K562 (cell line): ENCODE data around the gene GEMIN4. TPM values are rescaled to one million over a fixed set of nuclear protein-coding genes. Genes with fewer than 3 reads are reported as not detected.

Experiments used
- ATAC-seq: fragments of 200-7000 bp; cut with Tn5 transposase; 3 replicates; pipeline ENCODE4 v1.9.1; 2020; ENCODE audit warnings: moderate library complexity
- BruUV-seq: library from RNA; stranded (reverse); fragments of 400-500 nt; replicated peaks from 2 replicates; lab custom pipeline; 2021; lab: Mats Ljungman, UMichigan
- CTCF ChIA-PET: fragments of 300-600 bp; formaldehyde crosslinking; extraction: SDS; loops from one replicate; lab custom pipeline; 2021; ENCODE audit warnings: low intra/inter-chr PET ratio; lab: Yijun Ruan, JAX
- POLR2A ChIA-PET: fragments of 300-600, 350-650 bp; sonication (Branson Sonifier 250); formaldehyde crosslinking; extraction: SDS; loops from one replicate; lab custom pipeline; 2021; ENCODE audit warnings: antibody characterized with exemption, inconsistent platforms; lab: Yijun Ruan, JAX
- DNase-seq, 4 experiments: peaks; one replicate each; pipeline versions ENCODE4 v3.0.0 to v3.0.0-alpha.2; 2011 to 2018; ENCODE audit warnings: low spot score in 3 of 4, mixed read lengths in 3 of 4; ENCODE audit errors: extremely low read depth in 1 of 4
- FAIRE-seq: peaks from 2 replicates; lab custom pipeline; 2011; peaks lifted over from hg19 to GRCh38; lab: Jason Lieb, UNC
- H2AFZ ChIP-seq: 2 replicates; pipeline ENCODE4 v1.6.0; 2011; ENCODE audit warnings: low read depth, low read length, control low read depth, inconsistent platforms
- H3K27ac ChIP-seq: fragments of 200-600 bp; 3 replicates; pipeline ENCODE4 v1.8.0; 2011; ENCODE audit warnings: low read depth, mild to moderate bottlenecking, control low read depth, inconsistent platforms, low read length, moderate library complexity, mixed read lengths; ENCODE audit errors: extremely low read depth
- H3K27me3 ChIP-seq, 2 experiments: fragments of 300-600 bp in 1 of 2; 2 replicates in 1 of 2; 3 replicates in 1 of 2; pipeline versions ENCODE4 v1.6.0 to v1.8.0; 2011; ENCODE audit warnings: inconsistent platforms in 2 of 2, low read length in 2 of 2, mild to moderate bottlenecking in 1 of 2, mixed read lengths in 1 of 2, moderate library complexity in 1 of 2; ENCODE audit not compliant: control insufficient read depth in 2 of 2, insufficient read depth in 2 of 2
- H3K36me3 ChIP-seq: fragments of 300-600 bp; 3 replicates; pipeline ENCODE4 v1.8.0; 2011; ENCODE audit warnings: mild to moderate bottlenecking, low read length, inconsistent platforms; ENCODE audit not compliant: control insufficient read depth, insufficient read depth
- H3K4me1 ChIP-seq, 2 experiments: fragments of 200-600 bp in 1 of 2; replicated peaks in 1 of 2; 2 replicates in 1 of 2; 3 replicates in 1 of 2; pipeline versions ENCODE4 v1.5.1 to v1.8.0; 2011; ENCODE audit warnings: inconsistent platforms in 2 of 2, low read length in 2 of 2, mild to moderate bottlenecking in 1 of 2, mixed read lengths in 1 of 2, moderate library complexity in 1 of 2; ENCODE audit not compliant: control insufficient read depth in 2 of 2, insufficient read depth in 2 of 2
- H3K4me2 ChIP-seq: 2 replicates; pipeline ENCODE4 v1.6.1; 2011; ENCODE audit warnings: low read length, control low read depth, inconsistent platforms, mixed read lengths; ENCODE audit not compliant: insufficient read depth
- H3K4me3 ChIP-seq: fragments of 200-600 bp; sonication (generic), shearing (Covaris generic); 2 replicates; pipeline ENCODE4 v1.5.1; 2016; ENCODE audit warnings: control low read depth, inconsistent platforms
- H3K79me2 ChIP-seq: fragments of 200-600 bp; 3 replicates; pipeline ENCODE4 v1.8.0; 2011; ENCODE audit warnings: low read length, inconsistent platforms; ENCODE audit not compliant: control insufficient read depth, insufficient read depth
- H3K9ac ChIP-seq, 2 experiments: 2 replicates each; pipeline versions ENCODE4 v1.6.0 to v1.6.1; 2011; ENCODE audit warnings: low read depth in 2 of 2, low read length in 2 of 2, control low read depth in 1 of 2, inconsistent platforms in 1 of 2, mild to moderate bottlenecking in 1 of 2, mixed read lengths in 1 of 2; ENCODE audit not compliant: insufficient read depth in 1 of 2
- H3K9me1 ChIP-seq: one replicate; pipeline ENCODE4 v1.6.0; 2011; ENCODE audit warnings: inconsistent platforms, mild to moderate bottlenecking, low read length, moderate library complexity; ENCODE audit not compliant: control insufficient read depth, insufficient read depth
- H3K9me3 ChIP-seq: replicated peaks from 2 replicates; pipeline ENCODE4 v1.5.1; 2011; ENCODE audit warnings: low read depth, low read length, inconsistent platforms; ENCODE audit not compliant: control insufficient read depth, insufficient read depth
- H4K20me1 ChIP-seq: replicated peaks from 2 replicates; pipeline ENCODE4 v1.6.1; 2011; ENCODE audit warnings: low read length, inconsistent platforms, mixed read lengths; ENCODE audit not compliant: control insufficient read depth, insufficient read depth
- ARID3B ChIP-seq: fragments of 250-450 bp; sonication (Bioruptor Pico); IDR thresholded peaks from 2 replicates; pipeline ENCODE4 v1.4.0; 2020; ENCODE audit warnings: borderline replicate concordance
- CUX1 ChIP-seq: fragments of 200-800 bp; sonication (Bioruptor generic); IDR thresholded peaks from 2 replicates; pipeline ENCODE4 v1.6.1; 2016; ENCODE audit warnings: missing genetic modification characterization, missing compliant biosample characterization
- EZH2 ChIP-seq: IDR thresholded peaks from 2 replicates; pipeline ENCODE4 v1.6.1; 2012; ENCODE audit warnings: low read depth, mild to moderate bottlenecking, inconsistent platforms, low read length, borderline replicate concordance
- FOS ChIP-seq: IDR thresholded peaks from 3 replicates; pipeline ENCODE4 v1.6.1; 2011; ENCODE audit not compliant: insufficient read length; ENCODE audit errors: extremely low read depth
- HDAC2 ChIP-seq: fragments of 450-650 bp; IDR thresholded peaks from 2 replicates; pipeline ENCODE4 v1.6.1; 2016; ENCODE audit warnings: mild to moderate bottlenecking
- MTA2 ChIP-seq: fragments of 450-650 bp; IDR thresholded peaks from 2 replicates; pipeline ENCODE4 v1.6.1; 2016; ENCODE audit warnings: low read depth
- PPARD ChIP-seq: fragments of 250-450 bp; sonication (Bioruptor Pico); IDR thresholded peaks from 2 replicates; pipeline ENCODE4 v1.8.0; 2022; ENCODE audit warnings: inconsistent platforms, mild to moderate bottlenecking, moderate library complexity
- ZFP30 ChIP-seq: fragments of 250-450 bp; sonication (Bioruptor Pico); IDR thresholded peaks from 2 replicates; pipeline ENCODE4 v1.8.0; 2022; ENCODE audit warnings: moderate library complexity, mild to moderate bottlenecking, inconsistent platforms, borderline replicate concordance
- WGBS: fragments of 100-300 bp; shearing (Covaris generic); methylation state at CpG from one replicate; pipeline ENCODE4 v1.1.6; 2016; ENCODE audit warnings: low coverage, mixed read lengths; ENCODE audit not compliant: insufficient coverage; ENCODE audit errors: missing lambda C conversion rate; 5-methylcytosine and 5-hydroxymethylcytosine counted together
- in situ Hi-C: fragments of 300-500 bp; cut with MboI; formaldehyde crosslinking; loops from 4 replicates; pipeline ENCODE4 v1.15.0; 2018; ENCODE audit warnings: inconsistent platforms, mixed read lengths
- intact Hi-C: fragments of 100-400 bp; cut with micrococcal nuclease; formaldehyde crosslinking; loops from 2 replicates; pipeline ENCODE4 v1.14.2; 2022
- polyA plus RNA-seq, 8 experiments: library from polyadenylated mRNA; depleted of rRNA in 4 of 8; stranded (reverse) in 5 of 8; unstranded in 3 of 8; fragments of >200 nt; fragmentation: Nextera tagmentation in 2 of 8; fragmentation: Illumina TruSeq in 1 of 8; extraction: Ambion mirVana in 2 of 8; extraction: Trizol in 1 of 8; gene quantifications; 2 replicates each; pipeline versions ENCODE4 v1.2.1 to v1.2.3, GENCODE V29; 2011 to 2014; ENCODE audit warnings: inconsistent platforms in 1 of 8, missing spikeins in 1 of 8
- total RNA-seq, 7 experiments: library from RNA; depleted of rRNA in 6 of 7; stranded (reverse); fragments of >200 nt in 6 of 7; fragmentation: Illumina TruSeq in 2 of 7; extraction: Trizol in 2 of 7; gene quantifications; 2 replicates each; pipeline versions ENCODE4 v1.2.1 to v1.2.3, GENCODE V29; 2011 to 2021; ENCODE audit warnings: low replicate concordance in 1 of 7

The GEMIN4 gene
- total and polyA plus RNA-seq, 9 of the 15 experiments (the other 6 are each of a cell fraction or from before 2014, with no cell fraction given) = 1.8 to 42.5 (median 10.8) TPM

GRCh38 chr17:799261-799660, 47.2 kb upstream of the GEMIN4 start:
- Histone ChIP-seq H3K9ac (no peak overlapping the region), H3K27me3 (peaks cover 27 to 57% of the 10 kb centered on the region in 2 experiments), H3K9me3 (no peaks in the 10 kb centered on the region), H3K36me3 (no peaks in the 10 kb centered on the region), H2AFZ (no peak overlapping the region), H4K20me1 (0 out of 2 replicates have a peak, but pooled peaks cover 7% of the 10 kb centered on the region), H3K4me1 (peaks cover 0 to 4% of the 10 kb centered on the region in 2 experiments; a peak in 1 of 5 replicates), H3K27ac (no peak overlapping the region), H3K9me1 (no peaks in the 10 kb centered on the region), H3K4me2 (no peak overlapping the region), H3K4me3 (no peak overlapping the region), H3K79me2 (no peaks in the 10 kb centered on the region)
- 24% methylated on average over 11 of the region's 11 CpGs for WGBS
- ChIA-PET POLR2A (interaction anchor here (1.0 to 1.2 kb wide), 3 partner anchors 9 to 197 kb away, joined by 3 to 4 read pairs (median 3); partner anchors contain the start of gene TIMM22), CTCF (no interaction called here)
- intact Hi-C loops = loop anchor here (5.0 kb wide), 1 partner anchor 198 kb away; the partner anchor contains the start of gene TIMM22
- 0 out of 2 replicates have a peak, but pooled peaks have one; percentile 44 for TF ChIP-seq EZH2
- no peak for TF ChIP-seq PPARD (CRISPR knock-in tag)
- BruUV-seq = no TSS peak
- FAIRE-seq (no peak), DNase-seq (no peak), ATAC-seq (no peak)
- in situ Hi-C loops = no loop called here

- DNase-seq (no peak), FAIRE-seq (no peak), ATAC-seq (no peak)
- H3K4me1 ChIP-seq = peaks cover 0 to 4% of the 10 kb centered on the region in 2 experiments; a peak in 1 of 5 replicates
- H3K9me3 ChIP-seq = no peaks in the 10 kb centered on the region
- no peak overlapping the region for H3K4me3 ChIP-seq
- 0 out of 2 replicates have a peak, but pooled peaks cover 7% of the 10 kb centered on the region for H4K20me1 ChIP-seq
- WGBS = 4% methylated on average over 10 of the region's 11 CpGs
- H3K79me2 ChIP-seq = no peaks in the 10 kb centered on the region
- in situ Hi-C loops (no loop called here), intact Hi-C loops (loop anchor here (5.0 kb wide), 1 partner anchor 199 kb away; the partner anchor contains the start of gene TIMM22)
- no peaks in the 10 kb centered on the region for H3K9me1 ChIP-seq
- no peak overlapping the region for H2AFZ ChIP-seq
- no peak overlapping the region for H3K9ac ChIP-seq
- H3K27me3 ChIP-seq = peaks cover 20 to 48% of the 10 kb centered on the region in 2 experiments
- no peak overlapping the region for H3K4me2 ChIP-seq
- ChIA-PET CTCF (no interaction called here), POLR2A (interaction anchor here (1.2 to 1.4 kb wide), 2 partner anchors 10 to 12 kb away, joined by 3 to 5 read pairs; no protein-coding TSS in a partner anchor)
- no peak overlapping the region for H3K27ac ChIP-seq
- H3K36me3 ChIP-seq = no peaks in the 10 kb centered on the region
- BruUV-seq = no TSS peak
- TF ChIP-seq HDAC2 (no peak), CUX1 (no peak), MTA2 (no peak), FOS (no peak), ZFP30 (CRISPR knock-in tag) (no peak), ARID3B (CRISPR knock-in tag) (no peak)
Observed at GRCh38 chr17:798246-798645, 46.2 kb upstream of the GEMIN4 start.
